Heart left ventricle (tissue), 13 donors: ENCODE results near the gene ZNF18.

ENCODE experiments used
- CTCF ChIP-seq, 12 donors: fragments of 200-600 bp; sonication (generic) in 4 of 12; IDR thresholded peaks; one replicate each; pipeline versions ENCODE4 v1.5.0 to v1.8.0; 2018 to 2022; ENCODE audit warnings: antibody characterized with exemption in 12 of 12, mild to moderate bottlenecking in 5 of 12
- POLR2A ChIP-seq, 2 donors: fragments of 450-650 bp; IDR thresholded peaks; one replicate each; pipeline ENCODE4 v1.6.1; 2017; ENCODE audit warnings: antibody characterized with exemption in 2 of 2, mild to moderate bottlenecking in 2 of 2, moderate library complexity in 2 of 2
- donor health status: ischemic (EF 13 %, LVEDD 7.1; RV severe dilation, severe dysfunction).
- donor health status: DM: no; HTN: yes; CAD: no.
- donor health status: DM: no; HTN: no; CAD: no.
- donor health status: ischemic (EF 25% LVEDD 6.9; RV normal size, moderate dysfunction).
- donor health status: ischemic (EF 25% LVEDD 5.7; RV mildly dilated, moderate dysfunction).
- donor health status: ischemic (EF 35%, LVEDD 5.7; RV mildly dilated, moderate dysfunction).
- donor health status: nonischemic (EF 11% LVEDD 7.7; RV severe dilation, severe dysfunction).
- donor health status: DM: yes; HTN: yes; CAD: no.
- donor health status: PGD.
- donor health status: ischemic (EF 29% LVEDD 5.4; RV normal size, mild dysfunction).
- donor health status: nonischemic (EF 23%, LVEDD 6.1; RV moderate dilation, normal function).

- TF ChIP-seq POLR2A (IDR thresholded peaks at IDR 0.05) = no peak
- TF ChIP-seq CTCF (IDR thresholded peaks at IDR 0.05) = no peak
Measured at GRCh38 chr17:12034538-12034937, 37.3 kb upstream of the ZNF18 start.
